ENCODE measurements around the gene IQCC.

The IQCC gene

DNA sequence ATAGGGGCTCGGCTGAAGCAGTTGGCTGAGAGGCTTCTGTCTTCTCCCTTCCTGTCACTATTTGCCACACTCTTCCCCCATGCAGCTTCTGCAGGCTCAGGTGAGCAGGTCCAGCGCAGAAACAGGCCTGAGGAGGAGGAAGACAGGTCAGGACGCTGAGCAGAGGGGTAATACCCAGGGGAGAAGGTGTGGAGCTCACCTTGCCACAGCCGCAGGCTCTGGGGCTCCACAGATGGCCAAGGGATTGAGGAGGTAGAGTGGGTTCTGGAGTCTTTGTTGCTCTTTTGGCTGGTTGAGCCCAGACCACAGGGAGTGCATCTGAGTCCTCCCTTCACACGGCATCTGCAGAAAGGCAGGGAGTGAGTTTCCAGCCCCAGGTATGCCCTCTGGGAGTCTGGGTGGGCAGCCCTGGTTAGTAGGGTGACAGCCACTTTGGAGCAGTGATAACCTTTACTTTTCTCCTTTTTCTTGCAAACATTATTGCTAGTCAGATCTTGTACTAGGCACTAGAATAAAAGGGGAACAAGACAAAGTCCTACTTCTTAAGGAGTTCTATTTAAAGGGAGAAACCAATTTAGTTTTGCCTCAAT, 26.5 kb downstream of the IQCC start:
- peak overlapping the region; percentile 66 for H3K27ac ChIP-seq (ENCODE audit: low read depth, low read length, poor library complexity, severe bottlenecking)

GRCh38 chr1:32232558-32233304, 27.3 kb downstream of the IQCC start:
- peaks cover 49% of the 10 kb centered on the region for H3K36me3 ChIP-seq (ENCODE audit: insufficient read depth, low read length)

More for the DNA sequence above, 26.5 kb downstream of the IQCC start:
- no peaks in the 10 kb centered on the region for H3K9me2 ChIP-seq (ENCODE audit: low read depth, low read length)
- TF ChIP-seq, protein P1, sequence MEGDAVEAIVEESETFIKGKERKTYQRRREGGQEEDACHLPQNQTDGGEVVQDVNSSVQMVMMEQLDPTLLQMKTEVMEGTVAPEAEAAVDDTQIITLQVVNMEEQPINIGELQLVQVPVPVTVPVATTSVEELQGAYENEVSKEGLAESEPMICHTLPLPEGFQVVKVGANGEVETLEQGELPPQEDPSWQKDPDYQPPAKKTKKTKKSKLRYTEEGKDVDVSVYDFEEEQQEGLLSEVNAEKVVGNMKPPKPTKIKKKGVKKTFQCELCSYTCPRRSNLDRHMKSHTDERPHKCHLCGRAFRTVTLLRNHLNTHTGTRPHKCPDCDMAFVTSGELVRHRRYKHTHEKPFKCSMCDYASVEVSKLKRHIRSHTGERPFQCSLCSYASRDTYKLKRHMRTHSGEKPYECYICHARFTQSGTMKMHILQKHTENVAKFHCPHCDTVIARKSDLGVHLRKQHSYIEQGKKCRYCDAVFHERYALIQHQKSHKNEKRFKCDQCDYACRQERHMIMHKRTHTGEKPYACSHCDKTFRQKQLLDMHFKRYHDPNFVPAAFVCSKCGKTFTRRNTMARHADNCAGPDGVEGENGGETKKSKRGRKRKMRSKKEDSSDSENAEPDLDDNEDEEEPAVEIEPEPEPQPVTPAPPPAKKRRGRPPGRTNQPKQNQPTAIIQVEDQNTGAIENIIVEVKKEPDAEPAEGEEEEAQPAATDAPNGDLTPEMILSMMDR (IDR thresholded peaks at IDR 0.05; ENCODE audit: low read length): no peak
- TF ChIP-seq EZH2 (IDR thresholded peaks at IDR 0.05; ENCODE audit: borderline replicate concordance, low read length): no peak
- H4K20me1 ChIP-seq (ENCODE audit: insufficient read depth, low read length): no peaks in the 10 kb centered on the region
- no peaks in the 10 kb centered on the region for H3K79me2 ChIP-seq (ENCODE audit: insufficient read depth, low read length)
- peaks cover 3% of the 10 kb centered on the region; the same call in 1 of the 2 replicates for H3F3A ChIP-seq (ENCODE audit: insufficient read depth, low read length)
- H3K4me3 ChIP-seq (ENCODE audit: low read depth, low read length, poor library complexity, severe bottlenecking): no peak overlapping the region
- no peaks in the 10 kb centered on the region for H3K27me3 ChIP-seq (ENCODE audit: insufficient read depth, low read length)
- H3K4me1 ChIP-seq (ENCODE audit: insufficient read depth, low read length, severe bottlenecking): peaks cover 15% of the 10 kb centered on the region
- H3K4me2 ChIP-seq (ENCODE audit: low read length): no peak overlapping the region
- no peaks in the 10 kb centered on the region for H3K9me3 ChIP-seq (ENCODE audit: low read length)
- peaks cover 54% of the 10 kb centered on the region for H3K36me3 ChIP-seq (ENCODE audit: insufficient read depth, low read length)
- no peak overlapping the region; the same call in 1 of the 2 replicates for H3K9ac ChIP-seq (ENCODE audit: low read length)
- no peak overlapping the region for H2AFZ ChIP-seq (ENCODE audit: low read length)

GRCh38 chr1:32234792-32235191, 29.3 kb downstream of the IQCC start:
- peak overlapping the region; percentile 60 for H3K27ac ChIP-seq (ENCODE audit: low read depth, low read length, poor library complexity, severe bottlenecking)
- H3K4me3 ChIP-seq (ENCODE audit: low read depth, low read length, poor library complexity, severe bottlenecking): peak overlapping the region; percentile 25
- peaks cover 21% of the 10 kb centered on the region for H3K4me1 ChIP-seq (ENCODE audit: insufficient read depth, low read length, severe bottlenecking)
- H3K9me3 ChIP-seq (ENCODE audit: low read length): no peaks in the 10 kb centered on the region
- H3K9ac ChIP-seq (ENCODE audit: low read length): no peak overlapping the region; the same call in 1 of the 2 replicates
- H3F3A ChIP-seq (ENCODE audit: insufficient read depth, low read length): peaks cover 3% of the 10 kb centered on the region; the same call in 1 of the 2 replicates
- TF ChIP-seq, protein P1 (IDR thresholded peaks at IDR 0.05; ENCODE audit: low read length): peak; percentile 36; the same call in 1 of the 2 replicates
- no peak for TF ChIP-seq EZH2 (IDR thresholded peaks at IDR 0.05; ENCODE audit: borderline replicate concordance, low read length)
- H3K4me2 ChIP-seq (ENCODE audit: low read length): peak overlapping the region; percentile 50; the same call in 1 of the 2 replicates
- no peaks in the 10 kb centered on the region for H4K20me1 ChIP-seq (ENCODE audit: insufficient read depth, low read length)
- no peak overlapping the region for H2AFZ ChIP-seq (ENCODE audit: low read length)
- H3K79me2 ChIP-seq (ENCODE audit: insufficient read depth, low read length): no peaks in the 10 kb centered on the region
- peaks cover 34% of the 10 kb centered on the region for H3K36me3 ChIP-seq (ENCODE audit: insufficient read depth, low read length)
- H3K9me2 ChIP-seq (ENCODE audit: low read depth, low read length): no peaks in the 10 kb centered on the region
- no peaks in the 10 kb centered on the region for H3K27me3 ChIP-seq (ENCODE audit: insufficient read depth, low read length)

More at GRCh38 chr1:32232558-32233304, 27.3 kb downstream of the IQCC start:
- H3K9me2 ChIP-seq (ENCODE audit: low read depth, low read length): no peaks in the 10 kb centered on the region
- peaks cover 15% of the 10 kb centered on the region for H3K4me1 ChIP-seq (ENCODE audit: insufficient read depth, low read length, severe bottlenecking)
- H2AFZ ChIP-seq (ENCODE audit: low read length): no peak overlapping the region
- no peaks in the 10 kb centered on the region for H4K20me1 ChIP-seq (ENCODE audit: insufficient read depth, low read length)
- no peak overlapping the region for H3K4me2 ChIP-seq (ENCODE audit: low read length)
- H3K27me3 ChIP-seq (ENCODE audit: insufficient read depth, low read length): no peaks in the 10 kb centered on the region
- H3K4me3 ChIP-seq (ENCODE audit: low read depth, low read length, poor library complexity, severe bottlenecking): no peak overlapping the region
- TF ChIP-seq EZH2 (IDR thresholded peaks at IDR 0.05; ENCODE audit: borderline replicate concordance, low read length): no peak
- TF ChIP-seq, protein P1 (IDR thresholded peaks at IDR 0.05; ENCODE audit: low read length): no peak
- peak overlapping the region; percentile 66 for H3K27ac ChIP-seq (ENCODE audit: low read depth, low read length, poor library complexity, severe bottlenecking)
- peaks cover 3% of the 10 kb centered on the region; the same call in 1 of the 2 replicates for H3F3A ChIP-seq (ENCODE audit: insufficient read depth, low read length)
- no peaks in the 10 kb centered on the region for H3K79me2 ChIP-seq (ENCODE audit: insufficient read depth, low read length)
- no peak overlapping the region; the same call in 1 of the 2 replicates for H3K9ac ChIP-seq (ENCODE audit: low read length)
- H3K9me3 ChIP-seq (ENCODE audit: low read length): no peaks in the 10 kb centered on the region
